GM12891 (cell line): Measurements from ENCODE around the gene HMX3.

Experiments
- POLR2A ChIP-seq: IDR thresholded peaks from 2 replicates; pipeline ENCODE4 v1.6.1; 2011; ENCODE audit warnings: low read depth, low read length, control low read depth
- POLR2AphosphoS5 ChIP-seq: IDR thresholded peaks from 2 replicates; pipeline ENCODE4 v1.6.1; 2011; ENCODE audit warnings: low read depth, low read length, control low read depth
- POU2F2 ChIP-seq: IDR thresholded peaks from 2 replicates; pipeline ENCODE4 v1.6.1; 2011; ENCODE audit warnings: low read depth, mild to moderate bottlenecking, control low read depth, low read length, moderate library complexity
- TAF1 ChIP-seq: IDR thresholded peaks from 2 replicates; pipeline ENCODE4 v1.6.1; 2011; ENCODE audit warnings: low read depth, low read length, control low read depth

DNA sequence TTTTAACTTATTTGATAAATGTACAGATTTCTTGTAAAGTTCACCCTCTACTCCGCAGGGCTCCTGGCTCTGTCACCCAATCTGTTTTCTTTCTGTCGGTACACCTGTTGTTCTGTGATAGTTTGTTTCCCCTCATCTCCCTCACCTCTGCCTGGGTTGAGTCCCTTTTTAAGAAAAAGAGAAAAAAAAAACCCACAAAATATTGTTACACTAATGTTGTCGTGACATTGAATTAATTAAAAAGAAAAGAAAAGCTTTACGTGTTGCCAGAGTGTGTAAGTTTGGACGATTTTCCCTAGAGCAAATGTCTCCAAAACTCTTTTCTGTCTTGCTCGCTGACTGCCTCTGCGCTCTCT, 3.4 kb downstream of the HMX3 start:
- TF ChIP-seq TAF1 (no peak), POLR2A (0 out of 2 replicates have a peak, but pooled peaks have one; percentile 14), POLR2AphosphoS5 (no peak), POU2F2 (no peak)
